Activated CD4-positive, alpha-beta T cell treated with anti-CD3 and anti-CD28 coated beads for 36 hours (primary cell): ENCODE measurements around the gene PRXL2A. TPM values are rescaled to one million over a fixed set of nuclear protein-coding genes. Genes with fewer than 3 reads are reported as not detected.

ENCODE experiments used
- ATAC-seq: fragments of 200-7000 bp; cut with Tn5 transposase; one replicate; pipeline ENCODE4 v1.10.0; 2021; ENCODE audit warnings: mild to moderate bottlenecking, moderate library complexity
- CTCF ChIA-PET: fragments of 350-600 bp; sonication (Branson Sonifier 250); formaldehyde crosslinking; loops from one replicate; lab custom pipeline; 2021; ENCODE audit warnings: antibody characterized with exemption; lab: Charles Lee
- POLR2A ChIA-PET: fragments of 350-600 bp; sonication (Branson Sonifier 250); formaldehyde crosslinking; loops from one replicate; lab custom pipeline; 2021; ENCODE audit warnings: antibody characterized with exemption, inconsistent platforms; lab: Charles Lee
- DNase-seq: peaks from one replicate; pipeline ENCODE4 v3.0.0-alpha.2; 2020
- H3K27ac Mint-ChIP-seq: one replicate; pipeline ENCODE4 v1.8.0; 2021; ENCODE audit warnings: mixed read lengths
- H3K27me3 Mint-ChIP-seq: one replicate; pipeline ENCODE4 v1.8.0; 2021; ENCODE audit warnings: mixed read lengths
- H3K36me3 Mint-ChIP-seq: one replicate; pipeline ENCODE4 v1.8.0; 2021; ENCODE audit warnings: low read depth, mixed read lengths
- H3K4me1 Mint-ChIP-seq: one replicate; pipeline ENCODE4 v1.8.0; 2021; ENCODE audit warnings: mixed read lengths
- H3K4me3 Mint-ChIP-seq: one replicate; pipeline ENCODE4 v1.8.0; 2021; ENCODE audit warnings: mild to moderate bottlenecking, moderate library complexity, mixed read lengths
- H3K9me3 Mint-ChIP-seq: one replicate; pipeline ENCODE4 v1.8.0; 2021; ENCODE audit warnings: low read depth, mixed read lengths
- intact Hi-C, 2 experiments: fragments of 100-400 bp; cut with DNase I in 1 of 2; cut with micrococcal nuclease in 1 of 2; formaldehyde crosslinking; loops; one replicate each; pipeline versions ENCODE4 v1.14.2 to v1.15.1; 2022 to 2024; cut with DNase I, micrococcal nuclease
- total RNA-seq, 2 experiments: library from RNA; stranded (reverse); gene quantifications; one replicate each; pipeline ENCODE4 v1.2.3, GENCODE V29; 2021

The PRXL2A gene
- total RNA-seq, 2 experiments from 2014 or later: 15.0 to 17.6 TPM

DNA sequence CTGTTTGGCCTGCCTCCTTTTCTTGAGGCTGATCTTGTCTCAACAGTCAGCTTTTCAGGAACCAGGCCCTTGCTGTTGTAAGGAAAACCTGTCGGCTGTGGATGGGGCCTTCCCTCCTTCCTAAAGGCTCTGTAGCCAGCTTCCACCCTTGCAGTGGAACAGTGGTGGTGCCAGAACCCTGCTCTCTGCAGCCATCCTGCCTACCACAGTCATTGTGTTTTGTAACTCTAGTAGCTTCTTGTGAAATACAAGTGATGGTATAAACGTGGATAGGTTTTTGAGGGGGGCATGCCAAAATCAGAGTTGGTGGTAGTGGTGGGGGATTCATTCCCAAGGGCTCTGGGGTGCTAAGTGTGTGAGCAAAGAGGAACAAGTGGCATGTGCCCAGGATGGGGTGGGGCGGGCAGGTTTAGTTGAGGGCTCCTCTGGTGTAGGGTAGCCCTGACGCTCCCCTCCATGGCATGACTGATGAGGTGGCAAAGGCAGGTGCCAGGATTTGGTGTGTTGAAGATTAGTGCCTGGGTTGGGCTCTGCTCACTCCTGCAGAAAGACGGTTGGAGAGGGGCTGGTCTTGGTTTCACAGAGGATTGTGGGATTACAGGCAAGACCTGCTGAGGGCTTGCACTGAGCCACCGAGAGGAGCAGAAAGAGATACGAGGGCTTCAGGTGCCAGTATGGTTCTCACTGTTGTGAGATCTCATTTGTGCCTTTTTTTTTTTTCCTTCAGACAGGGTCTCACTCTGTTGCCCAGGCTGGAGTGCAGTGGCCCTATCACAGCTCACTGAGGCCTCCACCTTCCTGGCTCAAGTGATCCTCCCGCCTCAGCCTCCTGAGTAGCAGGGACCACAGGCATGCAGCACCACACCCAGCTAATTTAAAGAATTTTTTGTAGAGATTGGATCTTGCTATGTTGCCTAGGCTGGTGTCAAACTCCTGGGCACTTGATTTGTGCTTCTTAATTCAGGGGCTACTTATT, 53.1 kb downstream of the PRXL2A start:
- H3K36me3 Mint-ChIP-seq: peaks cover 19% of the 10 kb centered on the region
- peak overlapping the region; percentile 99 for H3K4me3 Mint-ChIP-seq
- ATAC-seq (no peak), DNase-seq (peak; percentile 42)
- ChIA-PET CTCF (interaction anchor here (0.6 to 21.2 kb wide), 8 partner anchors 7 to 1374 kb away, joined by 3 to 372 read pairs (median 7); no protein-coding TSS in a partner anchor), POLR2A (interaction anchor here (1.2 to 2.6 kb wide), 2 partner anchors 11 to 44 kb away, joined by 3 to 9 read pairs; no protein-coding TSS in a partner anchor)
- H3K9me3 Mint-ChIP-seq: no peaks in the 10 kb centered on the region
- peak overlapping the region; percentile 98 for H3K27ac Mint-ChIP-seq
- peaks cover 97% of the 10 kb centered on the region for H3K4me1 Mint-ChIP-seq
- intact Hi-C loops: no loop called here
- no peaks in the 10 kb centered on the region for H3K27me3 Mint-ChIP-seq

DNA sequence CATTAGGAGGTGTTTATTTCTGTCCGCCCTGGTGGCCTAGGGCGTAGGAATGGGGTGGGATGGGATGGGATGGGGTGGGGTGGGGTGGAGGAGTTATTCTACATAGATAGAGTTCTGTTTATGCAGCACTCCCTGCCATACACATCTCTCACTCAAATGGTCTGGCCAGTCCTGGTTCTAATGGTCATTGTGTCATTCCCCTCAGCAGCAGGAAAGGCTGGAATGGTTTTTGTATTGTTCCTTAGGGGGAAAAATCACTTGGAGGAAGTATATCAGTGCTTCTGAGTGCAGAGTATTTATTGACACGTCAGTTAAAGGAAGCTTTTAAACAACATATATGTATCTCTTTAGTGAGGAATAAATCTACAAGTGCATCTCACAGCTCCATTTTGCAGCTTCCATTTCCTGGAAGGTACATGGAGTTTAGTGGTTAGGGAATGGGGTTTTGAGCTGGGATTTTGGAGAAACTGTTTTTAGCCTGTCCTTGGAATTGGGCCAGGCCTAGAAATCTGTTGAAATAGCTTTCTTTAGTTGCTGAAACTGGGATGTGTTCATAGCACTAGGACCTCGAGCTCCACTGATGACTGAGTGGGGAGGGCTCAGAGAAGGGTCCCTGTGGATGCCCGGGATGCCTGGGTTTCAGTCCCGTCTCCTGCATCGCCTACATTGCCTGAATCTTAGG, 54.1 kb downstream of the PRXL2A start:
- POLR2A ChIA-PET: interaction anchor here (0.5 to 2.6 kb wide), 3 partner anchors 10 to 22 kb away, joined by 3 to 9 read pairs (median 3); no protein-coding TSS in a partner anchor
- Mint-ChIP-seq H3K9me3 (no peaks in the 10 kb centered on the region), H3K4me1 (peaks cover 97% of the 10 kb centered on the region), H3K27me3 (no peaks in the 10 kb centered on the region), H3K4me3 (no peak overlapping the region), H3K36me3 (peaks cover 14% of the 10 kb centered on the region), H3K27ac (peak overlapping the region; percentile 98)
- CTCF ChIA-PET: interaction anchor here (0.6 to 21.2 kb wide), 8 partner anchors 6 to 1375 kb away, joined by 3 to 372 read pairs (median 10); no protein-coding TSS in a partner anchor
- DNase-seq (no peak), ATAC-seq (no peak)
- intact Hi-C loops: no loop called here

DNA sequence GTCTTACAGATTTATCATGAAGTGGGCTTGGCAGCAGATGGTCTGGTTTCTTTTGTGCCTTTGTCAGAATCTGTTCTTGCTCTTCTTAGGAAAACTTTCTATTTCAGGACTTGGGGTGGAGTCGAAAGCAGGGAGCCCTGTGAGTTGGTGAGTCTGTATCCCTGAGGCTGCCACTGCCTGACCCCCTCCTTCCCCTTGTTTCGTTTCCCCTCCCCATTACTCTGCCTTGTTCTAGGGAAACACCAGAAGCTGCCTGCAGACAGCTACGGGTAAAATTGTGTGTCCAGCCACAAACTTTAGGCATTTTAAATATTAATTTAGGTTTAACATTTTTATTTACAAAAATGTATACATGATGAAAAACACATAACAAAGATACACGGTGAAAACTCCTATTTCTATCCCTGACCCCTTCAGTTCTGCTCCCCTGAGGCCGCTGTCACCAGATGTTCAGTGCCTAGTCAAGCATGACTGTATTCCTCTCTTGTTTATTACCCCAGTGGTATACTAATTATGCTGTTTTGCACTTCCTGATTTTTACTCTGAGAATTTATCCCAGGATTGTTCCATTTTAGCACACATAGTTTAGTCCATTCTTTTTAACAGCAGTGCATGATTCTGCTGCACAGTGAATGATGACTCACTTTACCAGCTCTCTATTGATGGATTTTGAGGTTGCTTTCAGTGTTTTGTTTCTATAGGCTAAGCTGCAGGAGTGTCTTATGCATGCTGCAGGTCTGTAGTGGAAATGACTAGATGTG, 54.8 kb downstream of the PRXL2A start:
- H3K36me3 Mint-ChIP-seq: peaks cover 11% of the 10 kb centered on the region
- no peak for DNase-seq
- no peaks in the 10 kb centered on the region for H3K9me3 Mint-ChIP-seq
- POLR2A ChIA-PET: interaction anchor here (1.5 to 2.6 kb wide), 2 partner anchors 9 to 21 kb away, joined by 3 to 9 read pairs; no protein-coding TSS in a partner anchor
- H3K27ac Mint-ChIP-seq: peak overlapping the region; percentile 97
- peak overlapping the region; percentile 64 for H3K4me3 Mint-ChIP-seq
- CTCF ChIA-PET: interaction anchor here (1.0 to 21.2 kb wide), 8 partner anchors 6 to 41 kb away, joined by 3 to 372 read pairs (median 10); no protein-coding TSS in a partner anchor
- peak; percentile 46 for ATAC-seq
- H3K4me1 Mint-ChIP-seq: peaks cover 97% of the 10 kb centered on the region
- intact Hi-C loops: loop anchor here (1.0 kb wide), 1 partner anchor 8 kb away; no protein-coding TSS in a partner anchor
- no peaks in the 10 kb centered on the region for H3K27me3 Mint-ChIP-seq

DNA sequence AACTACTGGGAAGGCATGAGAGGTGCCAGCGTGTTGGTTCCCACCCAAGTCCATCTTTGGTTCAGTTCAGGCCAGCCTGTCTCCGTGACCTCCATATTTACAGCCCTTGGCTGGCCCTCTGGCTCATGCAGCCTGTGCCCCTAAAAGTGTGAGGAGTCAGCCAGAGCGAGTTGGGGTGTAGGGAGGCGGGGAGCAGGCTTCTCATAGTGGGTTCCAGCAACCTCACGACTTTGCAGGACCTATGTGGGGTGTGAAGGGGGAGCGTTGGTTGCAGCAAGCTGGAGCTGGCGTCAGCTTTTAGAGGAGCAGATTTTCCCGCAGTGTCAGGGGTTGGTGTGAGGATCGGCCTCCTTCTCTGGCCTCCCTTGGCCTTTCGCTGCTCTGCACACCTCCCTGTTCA, 55.5 kb downstream of the PRXL2A start:
- Mint-ChIP-seq H3K36me3 (peaks cover 13% of the 10 kb centered on the region), H3K9me3 (no peaks in the 10 kb centered on the region), H3K4me1 (peaks cover 97% of the 10 kb centered on the region), H3K4me3 (peak overlapping the region; percentile 64), H3K27me3 (no peaks in the 10 kb centered on the region), H3K27ac (peak overlapping the region; percentile 97)
- ChIA-PET CTCF (interaction anchor here (1.0 to 21.2 kb wide), 7 partner anchors 5 to 86 kb away, joined by 3 to 372 read pairs (median 10); no protein-coding TSS in a partner anchor), POLR2A (interaction anchor here (1.5 to 2.6 kb wide), 2 partner anchors 8 to 20 kb away, joined by 3 to 9 read pairs; no protein-coding TSS in a partner anchor)
- ATAC-seq (no peak), DNase-seq (no peak)
- intact Hi-C loops: loop anchor here (1.0 kb wide), 1 partner anchor 7 kb away; no protein-coding TSS in a partner anchor

DNA sequence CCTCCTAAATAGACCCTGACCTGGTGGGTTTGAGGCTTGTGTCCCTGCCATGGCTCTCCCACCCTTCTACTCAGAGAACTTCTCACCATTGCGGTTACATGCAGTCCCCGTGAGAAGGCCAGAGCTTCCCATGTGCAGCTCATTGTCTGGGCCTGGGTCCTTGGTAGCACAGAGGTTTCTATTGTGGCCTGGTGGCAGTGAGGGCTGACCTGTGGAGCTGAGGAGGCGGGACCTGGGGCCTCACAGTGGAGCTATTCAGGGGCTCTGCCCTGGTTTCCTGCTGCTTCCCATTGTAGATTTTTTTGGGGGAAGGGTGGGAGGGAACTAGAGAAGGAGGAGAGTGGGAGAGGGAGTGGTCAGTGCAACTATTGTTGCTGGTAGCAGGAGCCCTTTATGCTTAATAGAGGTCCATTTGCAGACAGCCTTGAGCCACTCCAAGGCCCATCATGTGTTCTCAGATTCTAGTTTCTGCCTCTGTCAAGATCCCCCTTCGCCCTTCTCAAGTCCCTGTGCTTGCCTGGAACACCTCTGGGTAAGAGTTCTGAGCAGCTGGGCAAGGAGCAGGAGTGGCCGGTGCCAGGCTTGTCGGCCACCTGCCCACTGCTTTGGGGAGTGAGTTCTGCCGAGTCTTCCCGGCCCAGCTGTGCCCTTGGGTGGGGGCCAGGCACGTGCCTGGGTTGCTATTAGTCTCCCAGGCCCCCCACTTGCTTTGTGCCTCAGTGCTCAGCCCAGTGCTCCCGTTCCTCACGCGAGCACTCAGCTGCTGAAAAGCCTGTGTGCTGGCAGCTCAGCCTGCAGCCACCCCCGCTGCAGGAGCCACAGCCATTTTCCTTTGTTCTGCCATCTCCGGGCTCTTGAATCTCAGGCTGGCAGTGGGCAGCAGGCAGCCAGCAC, 56.5 kb downstream of the PRXL2A start:
- ChIA-PET CTCF (interaction anchor here (0.6 to 21.2 kb wide), 8 partner anchors 6 to 277 kb away, joined by 4 to 372 read pairs (median 7); partner anchors contain the start of gene TSPAN14), POLR2A (interaction anchor here (0.5 to 2.6 kb wide), 3 partner anchors 7 to 35 kb away, joined by 3 to 9 read pairs (median 5); no protein-coding TSS in a partner anchor)
- peak overlapping the region; percentile 64 for H3K4me3 Mint-ChIP-seq
- H3K36me3 Mint-ChIP-seq: peaks cover 16% of the 10 kb centered on the region
- ATAC-seq (no peak), DNase-seq (peak; percentile 64)
- no peaks in the 10 kb centered on the region for H3K9me3 Mint-ChIP-seq
- H3K27me3 Mint-ChIP-seq: no peaks in the 10 kb centered on the region
- H3K4me1 Mint-ChIP-seq: peaks cover 99% of the 10 kb centered on the region
- H3K27ac Mint-ChIP-seq: peak overlapping the region; percentile 97
- intact Hi-C loops: no loop called here

DNA sequence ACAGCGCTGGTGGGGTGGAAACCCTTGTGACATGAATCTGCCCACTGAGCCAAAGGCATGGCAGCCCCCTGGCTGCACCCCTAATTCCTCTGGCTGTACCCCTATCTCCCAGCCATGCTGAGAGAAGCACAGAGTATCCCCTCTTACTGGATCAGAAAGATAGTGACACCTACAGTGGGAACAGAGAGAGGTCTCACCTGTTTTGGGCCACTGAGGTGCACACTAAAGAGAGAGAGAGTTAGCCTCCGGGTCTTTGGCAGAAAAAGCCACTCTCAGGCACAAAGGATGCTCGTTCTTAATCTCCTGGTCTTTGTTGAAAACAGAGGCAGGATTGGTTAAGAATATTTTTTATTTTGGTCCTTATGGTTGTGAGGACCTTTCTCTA, 57.1 kb downstream of the PRXL2A start:
- intact Hi-C loops: no loop called here
- H3K27ac Mint-ChIP-seq: peak overlapping the region; percentile 97
- H3K36me3 Mint-ChIP-seq: peaks cover 20% of the 10 kb centered on the region
- no peak for DNase-seq
- peaks cover 98% of the 10 kb centered on the region for H3K4me1 Mint-ChIP-seq
- no peaks in the 10 kb centered on the region for H3K9me3 Mint-ChIP-seq
- H3K27me3 Mint-ChIP-seq: no peaks in the 10 kb centered on the region
- CTCF ChIA-PET: interaction anchor here (0.6 to 21.2 kb wide), 8 partner anchors 6 to 278 kb away, joined by 3 to 372 read pairs (median 4); partner anchors contain the start of gene TSPAN14
- no peak for ATAC-seq
- POLR2A ChIA-PET: interaction anchor here (1.3 kb wide), 1 partner anchor 34 kb away, joined by 3 read pairs; no protein-coding TSS in a partner anchor
- H3K4me3 Mint-ChIP-seq: peak overlapping the region; percentile 64

DNA sequence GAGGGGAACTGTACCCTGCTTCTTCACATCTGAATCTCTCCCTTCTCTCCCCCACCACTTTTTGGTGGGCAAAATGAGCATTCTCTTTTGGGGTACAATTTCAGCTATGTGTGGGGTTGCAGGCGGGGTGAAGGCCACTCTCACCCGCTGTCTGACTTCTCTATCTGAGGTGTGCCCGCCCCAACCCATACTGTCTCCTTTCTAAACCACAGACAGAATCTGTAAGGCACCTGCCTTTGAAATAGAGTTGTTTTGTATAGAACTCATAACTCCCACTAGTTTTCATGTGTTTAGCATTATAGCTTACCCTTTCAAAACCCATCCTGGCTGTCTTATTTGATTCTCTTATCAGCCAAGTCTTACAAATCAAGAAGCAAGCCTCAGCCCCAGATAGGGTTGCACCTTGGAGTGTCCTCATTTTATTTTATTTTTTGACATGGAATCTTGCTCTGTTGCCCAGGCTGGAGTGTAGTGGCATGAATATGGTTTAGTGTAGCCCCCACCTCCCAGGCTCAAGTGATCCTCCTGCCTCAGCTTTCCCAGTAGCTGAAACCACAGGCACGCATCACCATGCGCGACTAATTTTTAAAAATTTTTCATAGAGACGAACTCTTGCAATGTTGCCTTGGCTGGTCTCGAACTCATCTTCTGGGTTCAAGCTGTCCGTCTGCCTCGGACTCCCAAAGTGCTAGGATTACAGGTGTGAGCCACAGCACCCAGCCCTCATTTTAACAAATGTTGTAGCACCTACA, 57.7 kb downstream of the PRXL2A start:
- Mint-ChIP-seq H3K9me3 (no peaks in the 10 kb centered on the region), H3K4me1 (peaks cover 98% of the 10 kb centered on the region), H3K27me3 (no peaks in the 10 kb centered on the region), H3K27ac (peak overlapping the region; percentile 97), H3K36me3 (peaks cover 23% of the 10 kb centered on the region), H3K4me3 (peak overlapping the region; percentile 64)
- ATAC-seq (peak; percentile 52), DNase-seq (peak; percentile 65)
- ChIA-PET CTCF (interaction anchor here (0.7 to 21.2 kb wide), 6 partner anchors 7 to 61 kb away, joined by 3 to 372 read pairs (median 9); partner anchors contain the start of gene TSPAN14), POLR2A (interaction anchor here (1.1 to 1.3 kb wide), 2 partner anchors 18 to 34 kb away, joined by 3 read pairs; no protein-coding TSS in a partner anchor)
- intact Hi-C loops: loop anchor here in 1 of 2 experiments (2.0 kb wide), 1 partner anchor 39 kb away; no protein-coding TSS in a partner anchor

DNA sequence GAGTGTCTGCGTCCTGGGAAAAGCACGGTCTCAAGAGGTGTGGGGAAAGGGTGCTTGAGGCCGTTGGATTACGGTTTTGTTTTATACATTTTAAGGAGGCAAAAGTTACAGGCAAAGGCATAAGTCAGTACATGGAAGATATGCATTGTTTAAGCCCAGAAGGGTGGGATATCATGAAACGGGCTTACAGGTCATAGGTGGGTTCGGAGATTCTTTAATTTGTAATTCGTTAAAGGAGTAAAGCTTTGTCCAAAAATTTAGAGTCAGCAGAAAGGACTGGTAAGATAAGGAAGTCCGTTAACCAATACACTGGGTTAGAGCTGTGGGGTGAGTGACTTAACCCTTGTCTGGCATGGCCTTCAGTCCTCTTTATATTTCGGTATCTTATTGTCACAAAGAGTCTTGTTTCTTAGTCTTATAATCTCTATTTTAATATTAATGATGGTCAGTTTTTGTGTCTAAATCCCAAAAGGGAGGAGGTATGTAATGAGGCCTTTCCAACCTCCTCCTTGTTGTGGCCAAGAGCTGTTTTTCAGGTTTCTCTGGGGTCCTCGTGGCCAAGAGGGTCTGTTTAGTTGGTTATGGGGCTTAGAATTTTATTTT, 58.5 kb downstream of the PRXL2A start:
- no peak for DNase-seq
- ATAC-seq: no peak
- Mint-ChIP-seq H3K4me3 (peak overlapping the region; percentile 64), H3K4me1 (peaks cover 98% of the 10 kb centered on the region), H3K36me3 (peaks cover 25% of the 10 kb centered on the region), H3K27ac (peak overlapping the region; percentile 97), H3K27me3 (no peaks in the 10 kb centered on the region), H3K9me3 (no peaks in the 10 kb centered on the region)
- ChIA-PET CTCF (interaction anchor here (0.8 to 21.2 kb wide), 10 partner anchors 8 to 58 kb away, joined by 3 to 372 read pairs (median 6); partner anchors contain the start of gene TSPAN14), POLR2A (interaction anchor here (1.1 kb wide), 2 partner anchors 19 to 34 kb away, joined by 3 read pairs; no protein-coding TSS in a partner anchor)
- intact Hi-C loops: loop anchor here in 1 of 2 experiments (2.0 kb wide), 1 partner anchor 38 kb away; no protein-coding TSS in a partner anchor
